Activated naive CD8-positive, alpha-beta T cell (primary cell): ENCODE results near the gene PCDHGA8.
"Not testable (repeated sequence)": the region's sequence is repeated elsewhere in the genome, so short reads cannot be mapped to it uniquely, and the experiment has no call there.

Source experiments
- H3K27ac Mint-ChIP-seq: one replicate; pipeline ENCODE4 v1.8.0; 2021; ENCODE audit warnings: mixed read lengths
- H3K27me3 Mint-ChIP-seq: one replicate; pipeline ENCODE4 v1.8.0; 2021; ENCODE audit warnings: mixed read lengths
- H3K36me3 Mint-ChIP-seq: one replicate; pipeline ENCODE4 v1.8.0; 2021; ENCODE audit warnings: mixed read lengths
- H3K4me1 Mint-ChIP-seq: one replicate; pipeline ENCODE4 v1.8.0; 2021; ENCODE audit warnings: low read depth, mixed read lengths
- H3K4me3 Mint-ChIP-seq: one replicate; pipeline ENCODE4 v1.8.0; 2021; ENCODE audit warnings: mild to moderate bottlenecking, mixed read lengths
- H3K9me3 Mint-ChIP-seq: one replicate; pipeline ENCODE4 v1.8.0; 2021; ENCODE audit warnings: low read depth, mixed read lengths

PCDHGA8 gene

DNA sequence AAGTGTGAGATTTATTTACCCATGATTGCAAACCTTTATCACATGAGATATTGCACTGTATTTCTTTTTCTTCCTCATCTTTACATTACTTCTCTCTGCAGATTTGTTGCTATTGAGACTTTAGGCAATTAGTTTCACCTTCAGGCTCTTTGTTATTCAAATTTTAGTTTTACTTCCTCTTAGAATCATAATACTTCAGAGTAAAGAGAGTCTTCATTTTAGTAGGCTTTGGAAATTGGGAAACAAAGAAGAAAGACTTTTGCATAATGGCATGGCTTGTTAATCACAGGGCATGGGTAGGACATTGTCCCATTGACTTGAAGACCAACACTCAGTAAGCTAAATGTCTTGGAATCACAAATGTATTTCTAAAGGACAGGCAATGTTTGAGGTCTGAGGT, 29.7 kb upstream of the PCDHGA8 start:
- peaks cover 3% of the 10 kb centered on the region for H3K4me1 Mint-ChIP-seq
- H3K36me3 Mint-ChIP-seq: peaks cover 34% of the 10 kb centered on the region
- peaks cover 67% of the 10 kb centered on the region for H3K27me3 Mint-ChIP-seq
- H3K9me3 Mint-ChIP-seq: peaks cover 14% of the 10 kb centered on the region
- no peak overlapping the region for H3K27ac Mint-ChIP-seq
- no peak overlapping the region for H3K4me3 Mint-ChIP-seq

DNA sequence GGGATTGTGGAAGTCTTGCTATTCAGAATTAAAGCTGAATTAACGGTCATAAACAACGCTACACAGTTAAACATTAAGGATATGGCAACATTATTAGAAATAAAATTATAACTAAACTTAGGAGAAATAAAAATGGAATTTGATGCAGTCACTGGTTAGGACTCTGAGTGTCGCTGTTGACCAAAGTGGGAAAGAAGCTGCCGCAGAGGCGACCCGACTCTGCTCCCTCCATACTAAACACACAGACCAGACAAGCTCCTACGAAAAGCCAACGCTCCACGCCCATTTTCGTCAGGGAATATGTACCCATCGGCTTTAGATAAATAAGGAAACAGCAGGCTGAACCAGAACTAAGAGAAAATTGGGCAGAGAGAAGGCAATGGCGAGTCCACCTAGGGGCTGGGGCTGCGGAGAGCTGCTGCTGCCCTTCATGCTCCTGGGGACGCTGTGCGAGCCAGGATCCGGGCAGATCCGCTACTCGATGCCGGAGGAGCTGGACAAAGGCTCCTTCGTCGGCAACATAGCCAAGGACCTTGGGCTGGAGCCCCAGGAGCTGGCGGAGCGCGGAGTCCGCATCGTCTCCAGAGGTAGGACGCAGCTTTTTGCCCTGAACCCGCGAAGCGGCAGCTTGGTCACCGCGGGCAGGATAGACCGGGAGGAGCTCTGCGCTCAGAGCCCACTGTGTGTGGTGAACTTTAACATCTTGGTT, 28.3 kb upstream of the PCDHGA8 start, which contains the start of gene PCDHGA5:
PCDHGA5 (plus strand) TSS at position 211 of the 709 bp plus-strand sequence; CDS start at position 380, 169 bp downstream.
- H3K4me3 Mint-ChIP-seq: no peak within 1 kb of the TSS
- peaks cover 29% of the 10 kb centered on the region for H3K36me3 Mint-ChIP-seq
- H3K9me3 Mint-ChIP-seq: peaks cover 10% of the 10 kb centered on the region
- peak within 1 kb of the TSS; percentile 22 for H3K27ac Mint-ChIP-seq
- peaks cover 3% of the 10 kb centered on the region for H3K4me1 Mint-ChIP-seq
- peaks cover 68% of the 10 kb centered on the region for H3K27me3 Mint-ChIP-seq

DNA sequence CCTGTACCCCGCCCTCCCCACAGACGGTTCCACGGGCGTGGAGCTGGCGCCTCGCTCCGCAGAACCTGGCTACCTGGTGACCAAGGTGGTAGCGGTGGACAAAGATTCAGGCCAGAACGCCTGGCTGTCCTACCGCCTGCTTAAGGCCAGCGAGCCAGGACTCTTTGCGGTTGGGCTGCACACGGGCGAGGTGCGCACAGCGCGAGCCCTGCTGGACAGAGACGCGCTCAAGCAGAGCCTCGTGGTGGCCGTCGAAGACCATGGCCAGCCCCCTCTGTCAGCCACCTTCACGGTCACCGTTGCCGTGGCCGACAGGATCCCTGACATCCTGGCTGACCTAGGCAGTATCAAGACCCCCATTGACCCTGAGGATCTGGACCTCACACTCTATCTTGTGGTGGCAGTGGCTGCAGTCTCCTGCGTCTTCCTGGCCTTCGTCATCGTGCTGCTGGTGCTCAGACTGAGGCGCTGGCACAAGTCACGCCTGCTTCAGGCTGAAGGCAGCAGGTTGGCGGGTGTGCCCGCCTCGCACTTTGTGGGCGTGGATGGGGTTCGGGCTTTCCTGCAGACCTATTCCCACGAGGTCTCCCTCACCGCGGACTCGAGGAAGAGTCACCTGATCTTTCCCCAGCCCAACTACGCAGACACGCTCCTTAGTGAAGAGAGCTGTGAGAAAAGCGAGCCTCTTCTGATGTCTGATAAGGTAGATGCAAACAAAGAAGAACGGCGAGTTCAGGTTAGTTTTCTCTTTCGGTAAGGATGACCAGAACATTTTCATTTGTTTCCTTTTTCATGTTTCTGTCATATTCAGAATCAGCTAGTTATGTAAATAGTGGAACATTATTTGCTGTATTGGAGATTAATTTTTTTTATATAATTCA, 26.2 kb upstream of the PCDHGA8 start:
- H3K27me3 Mint-ChIP-seq: peaks cover 67% of the 10 kb centered on the region
- no peak overlapping the region for H3K27ac Mint-ChIP-seq
- no peak overlapping the region for H3K4me3 Mint-ChIP-seq
- peaks cover 23% of the 10 kb centered on the region for H3K36me3 Mint-ChIP-seq
- H3K4me1 Mint-ChIP-seq: peaks cover 8% of the 10 kb centered on the region
- H3K9me3 Mint-ChIP-seq: peaks cover 10% of the 10 kb centered on the region

DNA sequence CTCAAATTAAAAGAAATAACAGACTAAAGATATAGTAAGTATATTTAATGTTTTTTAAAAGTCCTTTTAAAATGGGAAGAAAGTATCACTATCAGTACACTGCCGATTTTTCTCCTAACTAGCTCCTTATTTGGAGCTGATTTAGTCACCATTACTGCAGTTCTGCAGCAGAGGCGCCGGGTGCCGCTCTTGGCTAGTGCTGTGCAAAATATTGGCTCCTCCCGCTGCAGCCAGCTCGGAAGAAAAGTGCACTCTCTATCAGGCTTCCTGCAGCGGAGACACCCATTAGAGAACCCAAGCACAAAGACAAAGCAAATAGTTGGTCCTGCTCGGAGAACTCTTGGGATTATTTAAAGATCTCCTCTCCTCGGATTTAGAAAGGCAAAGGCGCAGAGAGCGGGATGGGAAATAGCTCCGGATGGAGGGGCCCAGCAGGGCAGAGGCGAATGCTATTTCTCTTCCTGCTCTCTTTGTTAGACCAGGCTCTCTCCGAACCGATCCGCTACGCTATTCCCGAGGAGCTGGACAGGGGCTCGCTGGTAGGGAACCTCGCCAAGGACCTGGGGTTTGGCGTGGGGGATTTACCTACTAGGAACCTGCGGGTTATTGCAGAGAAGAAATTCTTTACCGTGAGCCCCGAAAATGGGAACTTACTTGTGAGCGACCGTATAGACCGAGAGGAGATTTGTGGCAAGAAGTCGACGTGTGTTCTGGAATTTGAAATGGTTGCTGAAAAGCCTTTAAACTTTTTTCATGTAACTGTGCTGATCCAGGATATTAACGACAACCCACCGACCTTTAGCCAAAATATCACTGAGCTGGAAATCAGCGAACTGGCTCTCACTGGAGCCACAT, 22.2 kb upstream of the PCDHGA8 start, which contains the start of gene PCDHGB3:
PCDHGB3 (plus strand) TSS at position 249 of the 855 bp plus-strand sequence; CDS start at position 402, 153 bp downstream.
- peaks cover 9% of the 10 kb centered on the region for H3K4me1 Mint-ChIP-seq
- no peak within 1 kb of the TSS for H3K27ac Mint-ChIP-seq
- peaks cover 62% of the 10 kb centered on the region for H3K27me3 Mint-ChIP-seq
- peaks cover 6% of the 10 kb centered on the region for H3K9me3 Mint-ChIP-seq
- H3K4me3 Mint-ChIP-seq: peak within 1 kb of the TSS; percentile 82
- H3K36me3 Mint-ChIP-seq: peaks cover 18% of the 10 kb centered on the region

DNA sequence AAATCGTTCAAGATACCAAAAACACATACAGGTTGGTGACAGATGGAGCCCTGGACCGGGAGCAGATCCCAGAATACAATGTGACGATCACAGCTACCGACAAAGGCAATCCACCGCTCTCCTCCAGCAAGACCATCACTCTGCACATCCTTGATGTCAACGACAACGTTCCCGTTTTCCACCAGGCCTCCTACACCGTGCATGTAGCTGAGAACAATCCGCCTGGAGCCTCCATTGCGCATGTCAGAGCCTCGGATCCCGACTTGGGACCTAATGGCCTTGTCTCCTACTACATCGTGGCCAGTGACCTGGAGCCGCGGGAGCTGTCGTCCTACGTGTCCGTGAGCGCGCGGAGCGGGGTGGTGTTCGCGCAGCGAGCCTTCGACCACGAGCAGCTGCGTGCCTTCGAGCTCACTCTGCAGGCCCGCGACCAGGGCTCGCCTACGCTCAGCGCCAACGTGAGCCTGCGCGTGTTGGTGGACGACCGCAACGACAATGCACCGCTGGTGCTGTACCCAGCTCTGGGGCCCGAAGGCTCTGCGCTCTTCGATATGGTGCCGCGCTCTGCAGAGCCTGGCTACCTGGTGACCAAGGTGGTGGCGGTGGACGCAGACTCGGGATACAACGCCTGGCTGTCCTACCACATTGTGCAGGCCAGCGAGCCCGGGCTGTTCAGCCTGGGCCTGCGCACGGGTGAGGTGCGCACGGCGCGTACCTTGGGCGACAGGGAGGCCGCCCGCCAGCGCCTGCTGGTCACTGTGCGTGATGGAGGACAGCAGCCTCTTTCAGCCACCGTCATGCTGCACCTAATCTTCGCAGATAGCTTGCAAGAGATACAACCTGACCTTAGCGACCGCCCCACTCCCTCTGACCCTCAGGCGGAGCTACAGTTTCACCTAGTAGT, 20.6 kb upstream of the PCDHGA8 start:
- H3K4me1 Mint-ChIP-seq: peaks cover 9% of the 10 kb centered on the region
- peaks cover 11% of the 10 kb centered on the region for H3K36me3 Mint-ChIP-seq
- no peak overlapping the region for H3K4me3 Mint-ChIP-seq
- H3K27ac Mint-ChIP-seq: no peak overlapping the region
- H3K9me3 Mint-ChIP-seq: peaks cover 3% of the 10 kb centered on the region
- peaks cover 55% of the 10 kb centered on the region for H3K27me3 Mint-ChIP-seq

DNA sequence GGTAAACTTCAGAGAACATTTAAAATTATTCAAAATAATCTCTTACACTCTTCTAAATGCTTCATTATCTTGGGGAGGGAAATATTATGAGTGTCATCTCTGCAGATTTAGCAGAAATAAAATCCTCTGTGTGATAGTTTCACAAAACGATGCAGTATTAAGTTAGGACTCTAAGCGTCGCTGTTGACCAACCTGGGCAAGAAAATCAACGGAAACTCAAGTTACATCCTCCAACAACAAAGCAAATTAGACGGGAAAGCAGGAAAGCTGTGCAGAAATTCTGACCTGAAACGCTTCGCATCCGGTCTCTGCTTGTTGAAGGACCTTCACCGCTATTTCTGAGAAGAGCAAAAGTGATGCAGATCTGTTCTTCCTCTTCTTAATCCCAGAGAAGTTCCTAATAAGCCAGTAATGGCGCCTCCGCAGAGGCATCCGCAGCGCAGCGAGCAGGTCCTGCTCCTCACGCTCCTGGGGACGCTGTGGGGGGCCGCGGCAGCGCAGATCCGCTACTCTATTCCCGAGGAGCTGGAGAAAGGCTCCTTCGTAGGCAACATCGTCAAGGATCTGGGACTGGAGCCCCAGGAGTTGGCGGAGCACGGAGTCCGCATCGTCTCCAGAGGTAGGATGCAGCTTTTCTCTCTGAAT, 18.6 kb upstream of the PCDHGA8 start, which contains the start of gene PCDHGA6:
PCDHGA6 (plus strand) TSS at position 219 of the 645 bp plus-strand sequence; CDS start at position 412, 193 bp downstream.
- Mint-ChIP-seq H3K27me3 (peaks cover 53% of the 10 kb centered on the region), H3K4me3 (peak within 1 kb of the TSS; percentile 61), H3K4me1 (peaks cover 9% of the 10 kb centered on the region), H3K9me3 (peaks cover 3% of the 10 kb centered on the region), H3K36me3 (peaks cover 10% of the 10 kb centered on the region), H3K27ac (no peak within 1 kb of the TSS)

DNA sequence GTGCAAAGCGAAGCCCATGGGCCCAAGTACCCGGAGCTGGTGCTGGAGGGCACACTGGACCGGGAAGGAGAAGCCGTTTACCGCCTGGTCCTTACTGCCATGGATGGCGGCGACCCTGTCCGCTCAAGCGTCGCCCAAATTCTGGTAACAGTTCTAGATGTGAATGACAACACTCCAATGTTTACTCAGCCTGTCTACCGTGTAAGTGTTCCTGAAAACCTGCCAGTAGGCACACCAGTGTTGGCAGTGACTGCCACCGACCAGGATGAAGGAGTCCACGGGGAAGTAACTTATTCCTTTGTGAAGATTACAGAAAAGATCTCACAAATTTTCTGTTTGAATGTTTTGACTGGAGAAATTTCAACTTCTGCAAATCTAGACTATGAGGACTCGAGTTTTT, 17.8 kb upstream of the PCDHGA8 start:
- H3K27me3 Mint-ChIP-seq: peaks cover 57% of the 10 kb centered on the region
- peaks cover 8% of the 10 kb centered on the region for H3K4me1 Mint-ChIP-seq
- H3K36me3 Mint-ChIP-seq: peaks cover 13% of the 10 kb centered on the region
- no peak overlapping the region for H3K27ac Mint-ChIP-seq
- no peak overlapping the region for H3K4me3 Mint-ChIP-seq
- peaks cover 3% of the 10 kb centered on the region for H3K9me3 Mint-ChIP-seq

DNA sequence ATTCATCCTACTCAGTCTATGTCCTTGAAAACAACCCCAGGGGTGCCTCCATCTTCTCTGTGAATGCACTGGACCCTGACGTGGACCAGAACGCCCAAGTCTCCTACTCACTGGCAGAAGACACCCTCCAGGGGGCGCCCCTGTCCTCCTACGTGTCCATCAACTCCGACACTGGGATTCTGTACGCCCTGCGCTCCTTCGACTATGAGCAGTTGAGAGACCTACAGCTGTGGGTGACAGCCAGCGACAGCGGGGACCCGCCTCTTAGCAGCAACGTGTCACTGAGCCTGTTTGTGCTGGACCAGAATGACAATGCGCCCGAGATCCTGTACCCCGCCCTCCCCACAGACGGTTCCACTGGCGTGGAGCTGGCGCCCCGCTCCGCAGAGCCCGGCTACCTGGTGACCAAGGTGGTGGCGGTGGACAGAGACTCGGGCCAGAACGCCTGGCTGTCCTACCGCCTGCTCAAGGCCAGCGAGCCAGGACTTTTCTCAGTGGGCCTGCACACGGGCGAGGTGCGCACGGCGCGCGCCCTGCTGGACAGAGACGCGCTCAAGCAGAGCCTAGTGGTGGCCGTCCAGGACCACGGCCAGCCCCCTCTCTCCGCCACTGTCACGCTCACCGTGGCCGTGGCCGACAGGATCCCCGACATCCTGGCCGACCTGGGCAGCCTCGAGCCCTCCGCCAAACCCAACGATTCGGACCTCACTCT, 16.8 kb upstream of the PCDHGA8 start:
- H3K27me3 Mint-ChIP-seq: peaks cover 57% of the 10 kb centered on the region
- not testable (repeated sequence) for H3K4me1 Mint-ChIP-seq, H3K9me3 Mint-ChIP-seq

DNA sequence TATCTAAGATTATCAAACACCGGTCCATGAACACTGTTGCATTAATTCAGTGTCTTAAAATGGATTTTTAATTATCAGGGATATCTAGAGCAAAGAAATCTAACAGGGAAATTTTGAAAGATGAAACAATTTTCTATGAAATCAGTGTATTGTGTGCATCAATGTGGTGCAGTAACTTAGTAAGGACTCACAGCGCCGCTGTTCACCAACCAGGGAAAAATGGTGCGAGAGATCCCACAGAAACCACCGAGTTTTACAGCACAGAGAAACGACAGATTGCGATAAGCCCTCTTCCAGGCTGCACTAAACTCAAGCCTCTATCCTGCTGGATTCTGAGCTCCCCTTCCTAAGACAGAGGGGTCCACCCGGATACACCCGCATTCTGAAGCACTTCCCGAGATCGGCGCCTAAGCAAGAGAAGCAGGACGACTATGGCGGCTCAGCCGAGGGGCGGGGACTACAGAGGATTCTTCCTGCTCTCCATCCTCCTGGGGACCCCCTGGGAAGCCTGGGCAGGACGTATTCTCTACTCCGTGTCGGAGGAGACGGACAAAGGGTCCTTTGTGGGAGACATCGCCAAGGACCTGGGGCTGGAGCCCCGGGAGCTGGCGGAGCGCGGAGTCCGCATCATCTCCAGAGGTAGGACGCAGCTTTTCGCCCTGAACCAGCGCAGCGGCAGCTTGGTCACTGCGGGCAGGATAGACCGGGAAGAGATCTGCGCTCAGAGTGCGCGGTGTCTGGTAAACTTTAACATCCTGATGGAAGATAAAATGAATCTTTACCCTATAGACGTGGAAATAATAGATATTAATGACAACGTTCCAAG, 9.8 kb upstream of the PCDHGA8 start, which contains the start of gene PCDHGA7:
PCDHGA7 (plus strand) TSS at position 274 of the 826 bp plus-strand sequence; CDS start at position 432, 158 bp downstream.
- Mint-ChIP-seq H3K27me3 (peaks cover 70% of the 10 kb centered on the region), H3K4me1 (no peaks in the 10 kb centered on the region), H3K4me3 (peak within 1 kb of the TSS; percentile 82), H3K36me3 (peaks cover 15% of the 10 kb centered on the region), H3K27ac (no peak within 1 kb of the TSS), H3K9me3 (peaks cover 15% of the 10 kb centered on the region)

More for the DNA sequence above, 16.8 kb upstream of the PCDHGA8 start:
- H3K36me3 Mint-ChIP-seq: peaks cover 13% of the 10 kb centered on the region
- not testable (repeated sequence) for H3K27ac Mint-ChIP-seq, H3K4me3 Mint-ChIP-seq

DNA sequence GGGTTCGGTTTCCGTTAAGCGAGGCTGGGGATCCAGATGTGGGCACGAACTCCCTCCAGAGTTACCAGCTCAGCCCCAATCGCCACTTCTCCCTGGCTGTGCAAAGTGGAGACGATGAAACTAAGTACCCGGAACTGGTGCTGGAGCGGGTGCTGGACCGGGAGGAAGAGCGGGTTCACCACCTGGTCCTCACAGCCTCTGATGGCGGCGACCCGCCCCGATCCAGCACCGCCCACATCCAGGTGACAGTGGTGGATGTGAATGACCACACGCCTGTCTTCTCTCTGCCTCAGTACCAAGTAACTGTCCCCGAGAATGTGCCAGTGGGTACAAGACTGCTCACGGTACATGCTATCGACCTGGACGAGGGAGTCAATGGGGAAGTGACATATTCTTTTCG, 9.1 kb upstream of the PCDHGA8 start:
- Mint-ChIP-seq H3K4me3 (peak overlapping the region; percentile 82), H3K27me3 (peaks cover 73% of the 10 kb centered on the region), H3K27ac (no peak overlapping the region), H3K4me1 (no peaks in the 10 kb centered on the region), H3K36me3 (peaks cover 18% of the 10 kb centered on the region), H3K9me3 (peaks cover 16% of the 10 kb centered on the region)

DNA sequence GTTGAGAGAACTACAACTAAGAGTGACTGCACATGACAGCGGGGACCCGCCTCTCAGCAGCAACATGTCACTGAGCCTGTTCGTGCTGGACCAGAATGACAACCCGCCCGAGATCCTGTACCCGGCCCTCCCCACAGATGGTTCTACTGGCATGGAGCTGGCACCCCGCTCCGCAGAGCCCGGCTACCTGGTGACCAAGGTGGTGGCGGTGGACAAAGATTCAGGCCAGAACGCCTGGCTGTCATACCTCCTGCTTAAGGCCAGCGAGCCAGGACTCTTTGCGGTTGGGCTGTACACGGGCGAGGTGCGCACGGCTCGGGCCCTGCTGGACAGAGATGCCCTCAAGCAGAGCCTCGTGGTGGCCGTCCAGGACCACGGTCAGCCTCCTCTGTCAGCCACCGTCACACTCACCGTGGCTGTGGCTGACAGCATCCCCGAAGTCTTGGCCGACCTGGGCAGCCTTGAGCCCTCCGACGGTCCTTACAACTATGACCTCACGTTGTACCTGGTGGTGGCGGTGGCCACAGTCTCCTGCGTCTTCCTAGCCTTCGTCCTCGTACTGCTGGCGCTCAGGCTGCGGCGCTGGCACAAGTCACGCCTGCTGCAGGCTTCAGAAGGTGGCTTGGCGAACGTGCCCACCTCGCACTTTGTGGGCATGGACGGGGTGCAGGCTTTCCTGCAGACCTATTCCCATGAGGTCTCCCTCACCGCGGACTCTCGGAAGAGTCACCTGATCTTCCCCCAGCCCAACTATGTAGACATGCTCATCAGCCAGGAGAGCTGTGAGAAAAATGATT, 7.8 kb upstream of the PCDHGA8 start:
- Mint-ChIP-seq H3K27ac (no peak overlapping the region), H3K4me1 (no peaks in the 10 kb centered on the region), H3K36me3 (peaks cover 16% of the 10 kb centered on the region), H3K4me3 (no peak overlapping the region), H3K27me3 (peaks cover 70% of the 10 kb centered on the region), H3K9me3 (peaks cover 18% of the 10 kb centered on the region)
